Uterus (tissue), 2 donors: ENCODE measurements around the gene DEAF1.

Experiments used
- POLR2A ChIP-seq, 2 donors: fragments of 450-650 bp; IDR thresholded peaks; one replicate each; pipeline ENCODE4 v1.6.1; 2016; ENCODE audit warnings: antibody characterized with exemption in 2 of 2, mild to moderate bottlenecking in 1 of 2, moderate library complexity in 1 of 2
- TF ChIP-seq, protein P1 (sequence below), 4 experiments: fragments of 200-600 bp in 2 of 4; fragments of 450-650 bp in 2 of 4; sonication (generic) in 2 of 4; IDR thresholded peaks; one replicate each; pipeline ENCODE4 v1.5.1; 2016 to 2019; ENCODE audit warnings: antibody characterized with exemption in 4 of 4, mild to moderate bottlenecking in 2 of 4, moderate library complexity in 1 of 4

DNA sequence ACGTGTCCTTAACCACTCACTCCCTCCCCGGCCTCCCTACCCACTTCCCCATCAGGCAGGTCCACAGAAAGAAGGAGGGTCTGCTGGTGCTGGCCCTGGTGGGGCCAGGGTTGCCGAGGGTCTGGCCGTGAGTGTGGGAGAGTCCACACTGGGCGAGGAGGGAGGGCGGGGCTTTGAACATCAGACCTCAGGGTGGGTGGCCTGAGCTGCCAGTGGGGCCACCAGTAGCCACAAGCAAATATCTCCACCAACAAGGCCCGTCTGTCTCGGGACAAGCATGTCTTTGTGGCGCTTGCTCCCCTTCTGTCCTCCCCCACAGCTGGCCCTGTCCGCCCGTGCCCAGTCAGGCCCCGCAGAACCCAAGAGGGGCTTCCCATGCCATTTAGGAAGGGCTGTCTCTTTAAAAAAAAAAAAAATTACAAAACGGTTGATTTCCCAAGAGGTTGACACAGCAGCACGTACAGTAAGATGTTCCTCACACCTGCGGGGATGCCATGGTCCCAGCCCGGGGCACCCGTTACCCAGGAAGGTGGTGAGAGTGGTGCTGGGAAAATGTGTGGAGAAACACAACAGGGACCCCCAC lies 34.6 kb upstream of the DEAF1 start:
- TF ChIP-seq, protein P1, sequence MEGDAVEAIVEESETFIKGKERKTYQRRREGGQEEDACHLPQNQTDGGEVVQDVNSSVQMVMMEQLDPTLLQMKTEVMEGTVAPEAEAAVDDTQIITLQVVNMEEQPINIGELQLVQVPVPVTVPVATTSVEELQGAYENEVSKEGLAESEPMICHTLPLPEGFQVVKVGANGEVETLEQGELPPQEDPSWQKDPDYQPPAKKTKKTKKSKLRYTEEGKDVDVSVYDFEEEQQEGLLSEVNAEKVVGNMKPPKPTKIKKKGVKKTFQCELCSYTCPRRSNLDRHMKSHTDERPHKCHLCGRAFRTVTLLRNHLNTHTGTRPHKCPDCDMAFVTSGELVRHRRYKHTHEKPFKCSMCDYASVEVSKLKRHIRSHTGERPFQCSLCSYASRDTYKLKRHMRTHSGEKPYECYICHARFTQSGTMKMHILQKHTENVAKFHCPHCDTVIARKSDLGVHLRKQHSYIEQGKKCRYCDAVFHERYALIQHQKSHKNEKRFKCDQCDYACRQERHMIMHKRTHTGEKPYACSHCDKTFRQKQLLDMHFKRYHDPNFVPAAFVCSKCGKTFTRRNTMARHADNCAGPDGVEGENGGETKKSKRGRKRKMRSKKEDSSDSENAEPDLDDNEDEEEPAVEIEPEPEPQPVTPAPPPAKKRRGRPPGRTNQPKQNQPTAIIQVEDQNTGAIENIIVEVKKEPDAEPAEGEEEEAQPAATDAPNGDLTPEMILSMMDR (IDR thresholded peaks at IDR 0.05) = no peak
- no peak for TF ChIP-seq POLR2A (IDR thresholded peaks at IDR 0.05)
